ENCODE data around the gene ANKRD60. TPM values are rescaled to one million over a fixed set of nuclear protein-coding genes. Genes with fewer than 3 reads are reported as not detected.
A peak's percentile ranks its signal among the peaks of the same experiment; 100 is the strongest.

ANKRD60 gene
- total and polyA plus RNA-seq, 2 experiments from 2014 or later, result not detected

DNA sequence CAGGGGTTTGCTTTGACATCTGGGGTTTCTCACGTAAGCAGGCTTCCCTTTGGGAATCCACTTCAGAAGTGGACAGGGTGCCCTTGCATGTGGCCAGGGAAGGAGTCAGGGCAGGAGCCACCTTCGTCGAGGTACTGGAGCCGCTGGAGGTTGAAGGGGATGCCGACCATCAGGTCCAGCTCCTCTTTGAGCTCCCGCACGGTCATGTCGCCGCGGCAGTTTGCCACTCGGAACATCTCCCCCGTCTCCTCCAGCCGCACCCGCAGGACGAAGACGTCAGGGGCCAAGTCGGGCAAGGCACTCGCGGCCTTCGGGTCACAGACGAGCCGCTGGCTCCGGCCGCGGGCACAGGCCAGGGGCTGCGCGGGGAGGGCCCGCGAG is 360 bp downstream of the ANKRD60 start:
- H3K27ac ChIP-seq, result no peak overlapping the region
- peaks cover 19% of the 10 kb centered on the region; the same call in 1 of the 2 replicates for H3K4me1 ChIP-seq (ENCODE audit: insufficient read depth)
- H3F3A ChIP-seq (ENCODE audit: insufficient read depth), result peaks cover 24% of the 10 kb centered on the region
- no peaks in the 10 kb centered on the region for H3K79me2 ChIP-seq (ENCODE audit: insufficient read depth)
- no peak overlapping the region for H3K4me2 ChIP-seq (ENCODE audit: unreplicated experiment)
- H3K27me3 ChIP-seq (replicated peaks; ENCODE audit: insufficient read depth), result no peaks in the 10 kb centered on the region; the same call in 1 of the 2 replicates
- 20 to 23% methylated on average over 16 to 21 of the region's 29 CpGs for WGBS, 2 experiments (ENCODE audit: low coverage in 1 of 2, low lambda C conversion rate in 2 of 2, missing lambda C conversion rate in 2 of 2)
- DNase-seq, result peak; percentile 38
- no peaks in the 10 kb centered on the region for H3K9me2 ChIP-seq (ENCODE audit: insufficient read depth)
- 0 out of 2 replicates have a peak overlapping the region, but pooled peaks have one; percentile 31 for H3K4me3 ChIP-seq
- H3K36me3 ChIP-seq (ENCODE audit: low read depth), result no peaks in the 10 kb centered on the region
- in situ Hi-C loops (cut with MboI), result loop anchor here (25.0 kb wide), 2 partner anchors 609 to 784 kb away; partner anchors contain the start of genes CTSZ and TUBB1
- H3K9me3 ChIP-seq (ENCODE audit: low read depth), result no peaks in the 10 kb centered on the region
- H2AFZ ChIP-seq, result no peak overlapping the region
- no peaks in the 10 kb centered on the region for H4K20me1 ChIP-seq (ENCODE audit: insufficient read depth)
- TF ChIP-seq EZH2phosphoT487 (IDR thresholded peaks at IDR 0.05; ENCODE audit: insufficient read depth, low read depth) (no peak), EZH2 (IDR thresholded peaks at IDR 0.05; ENCODE audit: insufficient read depth, poor library complexity, severe bottlenecking) (no peak)
- H3K9ac ChIP-seq, result peak overlapping the region; percentile 38; the same call in 1 of the 2 replicates

DNA sequence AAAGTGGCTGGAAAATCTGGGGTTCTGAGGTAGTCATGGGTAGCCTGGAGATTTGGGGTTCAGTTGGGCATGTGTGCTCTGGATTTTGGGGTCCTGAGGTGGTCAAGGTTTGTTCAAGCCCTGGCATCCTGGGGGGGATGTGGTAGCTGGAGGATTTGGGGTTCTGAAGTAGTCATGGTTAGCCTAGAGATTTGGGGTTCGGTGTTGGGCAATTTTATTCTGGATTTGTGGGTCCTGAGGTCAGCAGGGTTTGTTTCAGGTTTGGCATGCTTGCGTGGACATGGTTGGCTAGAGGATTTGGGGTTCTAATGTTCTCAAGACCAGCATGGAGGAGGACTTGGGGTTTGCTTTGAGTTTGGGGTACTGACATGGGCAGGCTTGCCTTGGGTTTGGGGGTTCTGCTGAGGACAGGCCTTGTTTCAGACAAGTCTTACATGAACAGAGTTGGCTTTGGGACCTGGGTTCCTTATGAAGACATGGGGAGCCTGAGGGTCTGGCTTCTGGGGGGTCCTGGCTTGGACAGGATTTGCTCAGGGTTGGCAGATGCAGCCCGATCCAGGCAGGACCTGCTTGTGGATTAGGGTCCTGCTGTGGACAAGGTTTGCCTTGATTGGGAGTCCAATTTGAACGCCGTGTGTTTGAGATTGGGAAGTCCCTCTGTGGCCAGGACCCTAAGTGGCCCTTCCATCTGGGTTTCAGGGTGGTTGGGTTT is 906 bp downstream of the ANKRD60 start:
- no peak overlapping the region for H3K4me3 ChIP-seq
- WGBS, 2 experiments (ENCODE audit: low coverage in 1 of 2, low lambda C conversion rate in 2 of 2, missing lambda C conversion rate in 2 of 2), result 96 to 100% methylated on average over 5 of the region's 5 CpGs
- H3K27ac ChIP-seq, result no peak overlapping the region
- no peaks in the 10 kb centered on the region for H3K36me3 ChIP-seq (ENCODE audit: low read depth)
- H3F3A ChIP-seq (ENCODE audit: insufficient read depth), result peaks cover 24% of the 10 kb centered on the region
- peak overlapping the region; percentile 38; the same call in 1 of the 2 replicates for H3K9ac ChIP-seq
- no peak for DNase-seq
- no peaks in the 10 kb centered on the region for H4K20me1 ChIP-seq (ENCODE audit: insufficient read depth)
- H3K9me2 ChIP-seq (ENCODE audit: insufficient read depth), result no peaks in the 10 kb centered on the region
- in situ Hi-C loops (cut with MboI), result loop anchor here (25.0 kb wide), 2 partner anchors 610 to 785 kb away; partner anchors contain the start of genes CTSZ and TUBB1
- no peak overlapping the region for H2AFZ ChIP-seq
- no peak overlapping the region for H3K4me2 ChIP-seq (ENCODE audit: unreplicated experiment)
- H3K79me2 ChIP-seq (ENCODE audit: insufficient read depth), result no peaks in the 10 kb centered on the region
- no peaks in the 10 kb centered on the region; the same call in 1 of the 2 replicates for H3K27me3 ChIP-seq (replicated peaks; ENCODE audit: insufficient read depth)
- no peak for TF ChIP-seq EZH2 (IDR thresholded peaks at IDR 0.05; ENCODE audit: insufficient read depth, poor library complexity, severe bottlenecking)
- no peak for TF ChIP-seq EZH2phosphoT487 (IDR thresholded peaks at IDR 0.05; ENCODE audit: insufficient read depth, low read depth)
- H3K9me3 ChIP-seq (ENCODE audit: low read depth), result no peaks in the 10 kb centered on the region
- H3K4me1 ChIP-seq (ENCODE audit: insufficient read depth), result peaks cover 19% of the 10 kb centered on the region; the same call in 1 of the 2 replicates

DNA sequence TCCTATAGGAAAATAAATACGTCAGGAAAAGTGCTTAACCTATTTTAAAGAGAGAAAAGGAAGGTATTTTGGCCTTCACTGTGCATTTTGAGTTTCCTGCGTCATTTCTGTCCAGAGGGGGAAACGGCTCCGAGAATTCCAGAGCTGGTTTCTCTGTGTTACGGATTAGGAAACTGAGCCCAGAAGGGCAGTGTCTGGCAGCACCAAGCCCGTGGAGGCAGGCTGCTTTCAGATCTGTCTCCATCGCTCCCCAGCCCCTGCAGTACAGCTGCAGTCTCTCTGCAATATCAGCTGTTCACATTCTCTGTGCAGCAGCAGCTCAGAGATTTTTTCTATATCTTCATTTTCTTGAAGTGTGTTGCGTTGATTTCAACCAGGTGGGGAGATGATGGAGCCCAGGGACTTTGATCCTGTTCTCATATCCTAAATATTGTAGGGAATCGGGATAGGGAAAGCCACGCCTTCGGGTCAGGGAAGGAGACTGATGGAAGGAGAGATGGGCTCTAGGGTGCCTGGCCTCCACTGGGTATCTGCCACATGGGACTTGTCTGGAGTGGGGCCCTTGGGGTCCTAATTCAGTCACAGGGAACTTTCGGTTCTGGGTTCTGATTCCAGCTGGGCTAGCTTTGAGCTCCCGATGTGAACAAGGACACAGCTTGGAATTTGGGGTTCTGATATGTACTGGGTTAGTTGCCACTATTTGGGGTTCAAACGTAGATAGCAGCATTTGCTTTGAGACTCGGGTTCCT is 2.8 kb downstream of the ANKRD60 start:
- Histone ChIP-seq H3K4me3 (no peak overlapping the region), H3K4me2 (ENCODE audit: unreplicated experiment) (peak overlapping the region; percentile 47), H2AFZ (no peak overlapping the region), H4K20me1 (ENCODE audit: insufficient read depth) (no peaks in the 10 kb centered on the region), H3K79me2 (ENCODE audit: insufficient read depth) (no peaks in the 10 kb centered on the region), H3K27ac (no peak overlapping the region), H3K9me2 (ENCODE audit: insufficient read depth) (no peaks in the 10 kb centered on the region), H3K4me1 (ENCODE audit: insufficient read depth) (peaks cover 19% of the 10 kb centered on the region; the same call in 1 of the 2 replicates), H3F3A (ENCODE audit: insufficient read depth) (peaks cover 24% of the 10 kb centered on the region), H3K9me3 (ENCODE audit: low read depth) (no peaks in the 10 kb centered on the region), H3K36me3 (ENCODE audit: low read depth) (no peaks in the 10 kb centered on the region), H3K9ac (0 out of 2 replicates have a peak overlapping the region, but pooled peaks have one; percentile 5), H3K27me3 (replicated peaks; ENCODE audit: insufficient read depth) (no peaks in the 10 kb centered on the region; the same call in 1 of the 2 replicates)
- TF ChIP-seq EZH2 (IDR thresholded peaks at IDR 0.05; ENCODE audit: insufficient read depth, poor library complexity, severe bottlenecking) (no peak), EZH2phosphoT487 (IDR thresholded peaks at IDR 0.05; ENCODE audit: insufficient read depth, low read depth) (no peak)
- in situ Hi-C loops (cut with MboI), result loop anchor here (25.0 kb wide), 2 partner anchors 612 to 787 kb away; partner anchors contain the start of genes CTSZ and TUBB1
- 47 to 53% methylated on average over 15 of the region's 15 CpGs for WGBS, 2 experiments (ENCODE audit: low coverage in 1 of 2, low lambda C conversion rate in 2 of 2, missing lambda C conversion rate in 2 of 2)
- peak; percentile 20 for DNase-seq

DNA sequence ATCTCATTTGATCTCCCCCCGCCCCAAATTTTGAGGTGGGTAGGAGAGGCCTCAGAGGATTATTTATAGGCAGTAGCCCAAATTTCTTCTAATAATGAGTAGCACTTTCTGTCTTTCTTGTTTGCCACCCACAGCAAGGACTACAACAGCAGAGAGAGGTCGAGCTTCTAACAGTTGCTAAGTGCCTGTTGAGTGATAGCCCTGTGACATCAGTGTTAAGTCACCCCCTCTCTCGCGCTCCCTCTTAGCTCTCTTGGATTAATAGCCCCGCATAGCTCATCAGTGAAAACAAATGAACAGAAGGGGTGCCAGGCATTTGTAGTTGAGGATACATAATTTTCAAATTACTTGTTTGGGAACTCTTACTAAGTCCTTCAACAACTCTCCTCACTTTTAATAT is 3.5 kb downstream of the ANKRD60 start:
- H2AFZ ChIP-seq, result no peak overlapping the region

More for the DNA sequence above, 3.5 kb downstream of the ANKRD60 start:
- Histone ChIP-seq H3K9ac (0 out of 2 replicates have a peak overlapping the region, but pooled peaks have one; percentile 5), H3K4me2 (ENCODE audit: unreplicated experiment) (peak overlapping the region; percentile 47), H3K36me3 (ENCODE audit: low read depth) (no peaks in the 10 kb centered on the region), H3K9me3 (ENCODE audit: low read depth) (no peaks in the 10 kb centered on the region), H3K27me3 (replicated peaks; ENCODE audit: insufficient read depth) (no peaks in the 10 kb centered on the region; the same call in 1 of the 2 replicates), H3F3A (ENCODE audit: insufficient read depth) (peaks cover 22% of the 10 kb centered on the region), H3K9me2 (ENCODE audit: insufficient read depth) (no peaks in the 10 kb centered on the region), H4K20me1 (ENCODE audit: insufficient read depth) (no peaks in the 10 kb centered on the region), H3K27ac (no peak overlapping the region), H3K4me1 (ENCODE audit: insufficient read depth) (peaks cover 19% of the 10 kb centered on the region; the same call in 1 of the 2 replicates), H3K79me2 (ENCODE audit: insufficient read depth) (no peaks in the 10 kb centered on the region), H3K4me3 (no peak overlapping the region)
- in situ Hi-C loops (cut with MboI), result loop anchor here (25.0 kb wide), 3 partner anchors 612 to 1138 kb away; partner anchors contain the start of genes CTSZ and TUBB1
- no peak for TF ChIP-seq EZH2phosphoT487 (IDR thresholded peaks at IDR 0.05; ENCODE audit: insufficient read depth, low read depth)
- TF ChIP-seq EZH2 (IDR thresholded peaks at IDR 0.05; ENCODE audit: insufficient read depth, poor library complexity, severe bottlenecking), result no peak
- WGBS, 2 experiments (ENCODE audit: low coverage in 1 of 2, low lambda C conversion rate in 2 of 2, missing lambda C conversion rate in 2 of 2), result 24 to 25% methylated on average over 5 of the region's 5 CpGs
- peak; percentile 61 for DNase-seq
